ENCODE data around the gene NHS.

DNA sequence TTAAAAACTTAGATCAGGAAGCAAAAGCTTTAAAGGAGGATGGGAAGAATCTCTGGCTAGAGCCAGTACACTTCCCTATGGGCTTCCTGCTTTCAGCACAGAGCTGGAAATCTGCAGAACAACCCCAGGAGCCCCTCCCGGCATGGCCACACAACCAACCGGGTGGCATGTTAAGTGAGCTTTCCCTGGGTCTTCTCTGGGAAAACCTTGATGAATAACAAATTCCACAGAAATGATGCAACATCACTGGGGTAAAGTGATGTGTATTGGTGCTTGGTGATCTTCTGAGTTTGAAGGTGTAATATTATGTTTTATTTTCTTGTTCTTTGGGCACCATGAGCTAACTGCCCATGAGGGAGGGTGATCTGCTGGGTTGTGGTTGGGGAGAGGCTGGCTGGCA is 22.1 kb downstream of the NHS start:
- TF ChIP-seq, protein P1, sequence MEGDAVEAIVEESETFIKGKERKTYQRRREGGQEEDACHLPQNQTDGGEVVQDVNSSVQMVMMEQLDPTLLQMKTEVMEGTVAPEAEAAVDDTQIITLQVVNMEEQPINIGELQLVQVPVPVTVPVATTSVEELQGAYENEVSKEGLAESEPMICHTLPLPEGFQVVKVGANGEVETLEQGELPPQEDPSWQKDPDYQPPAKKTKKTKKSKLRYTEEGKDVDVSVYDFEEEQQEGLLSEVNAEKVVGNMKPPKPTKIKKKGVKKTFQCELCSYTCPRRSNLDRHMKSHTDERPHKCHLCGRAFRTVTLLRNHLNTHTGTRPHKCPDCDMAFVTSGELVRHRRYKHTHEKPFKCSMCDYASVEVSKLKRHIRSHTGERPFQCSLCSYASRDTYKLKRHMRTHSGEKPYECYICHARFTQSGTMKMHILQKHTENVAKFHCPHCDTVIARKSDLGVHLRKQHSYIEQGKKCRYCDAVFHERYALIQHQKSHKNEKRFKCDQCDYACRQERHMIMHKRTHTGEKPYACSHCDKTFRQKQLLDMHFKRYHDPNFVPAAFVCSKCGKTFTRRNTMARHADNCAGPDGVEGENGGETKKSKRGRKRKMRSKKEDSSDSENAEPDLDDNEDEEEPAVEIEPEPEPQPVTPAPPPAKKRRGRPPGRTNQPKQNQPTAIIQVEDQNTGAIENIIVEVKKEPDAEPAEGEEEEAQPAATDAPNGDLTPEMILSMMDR (IDR thresholded peaks at IDR 0.05; ENCODE audit: low read length) = no peak
- no peak for TF ChIP-seq EZH2 (IDR thresholded peaks at IDR 0.05; ENCODE audit: borderline replicate concordance, low read length)

All from OCI-LY1 (cell line).